Natural killer cell treated with Interleukin-12 subunit alpha and Interleukin-12 subunit beta and Interleukin-15 and Interleukin-18, amount 100 ng/mL, for 72 hours (primary cell): Measurements from ENCODE around the gene AGK. TPM values are rescaled to one million over a fixed set of nuclear protein-coding genes. Genes with fewer than 3 reads are reported as not detected.

ENCODE experiments used
- ATAC-seq, 2 donors: fragments of 150-1000 bp; cut with Tn5 transposase in 1 of 2; sonication (Bioruptor Pico), chemical (Tn5 transposase) in 1 of 2; 2 replicates each; pipeline ENCODE4 v1.10.0; 2021
- DNase-seq: peaks from one replicate; pipeline ENCODE4 v3.0.0; 2022; ENCODE audit warnings: low spot score
- H3K27ac Mint-ChIP-seq, 2 donors: 1 replicate in 1 of 2; 2 replicates in 1 of 2; pipeline ENCODE4 v1.8.0; 2022; ENCODE audit warnings: mixed read lengths in 2 of 2, mild to moderate bottlenecking in 1 of 2, moderate library complexity in 1 of 2
- H3K27me3 Mint-ChIP-seq, 2 donors: 1 replicate in 1 of 2; 2 replicates in 1 of 2; pipeline ENCODE4 v1.8.0; 2022; ENCODE audit warnings: mixed read lengths in 2 of 2
- H3K36me3 Mint-ChIP-seq: one replicate; pipeline ENCODE4 v1.8.0; 2022; ENCODE audit warnings: mixed read lengths
- H3K4me1 Mint-ChIP-seq, 2 donors: 1 replicate in 1 of 2; 2 replicates in 1 of 2; pipeline ENCODE4 v1.8.0; 2022; ENCODE audit warnings: low read depth in 2 of 2, mixed read lengths in 2 of 2, mild to moderate bottlenecking in 1 of 2
- H3K4me3 Mint-ChIP-seq: one replicate; pipeline ENCODE4 v1.8.0; 2022; ENCODE audit warnings: mixed read lengths
- H3K9me3 Mint-ChIP-seq: 2 replicates; pipeline ENCODE4 v1.8.0; 2022; ENCODE audit warnings: mixed read lengths
- total RNA-seq, 2 donors: library from RNA; stranded (reverse); gene quantifications; one replicate each; pipeline ENCODE4 v1.2.3, GENCODE V29; 2022

The AGK gene
- total RNA-seq, 2 donors from 2014 or later = 86.9 to 140 TPM

DNA sequence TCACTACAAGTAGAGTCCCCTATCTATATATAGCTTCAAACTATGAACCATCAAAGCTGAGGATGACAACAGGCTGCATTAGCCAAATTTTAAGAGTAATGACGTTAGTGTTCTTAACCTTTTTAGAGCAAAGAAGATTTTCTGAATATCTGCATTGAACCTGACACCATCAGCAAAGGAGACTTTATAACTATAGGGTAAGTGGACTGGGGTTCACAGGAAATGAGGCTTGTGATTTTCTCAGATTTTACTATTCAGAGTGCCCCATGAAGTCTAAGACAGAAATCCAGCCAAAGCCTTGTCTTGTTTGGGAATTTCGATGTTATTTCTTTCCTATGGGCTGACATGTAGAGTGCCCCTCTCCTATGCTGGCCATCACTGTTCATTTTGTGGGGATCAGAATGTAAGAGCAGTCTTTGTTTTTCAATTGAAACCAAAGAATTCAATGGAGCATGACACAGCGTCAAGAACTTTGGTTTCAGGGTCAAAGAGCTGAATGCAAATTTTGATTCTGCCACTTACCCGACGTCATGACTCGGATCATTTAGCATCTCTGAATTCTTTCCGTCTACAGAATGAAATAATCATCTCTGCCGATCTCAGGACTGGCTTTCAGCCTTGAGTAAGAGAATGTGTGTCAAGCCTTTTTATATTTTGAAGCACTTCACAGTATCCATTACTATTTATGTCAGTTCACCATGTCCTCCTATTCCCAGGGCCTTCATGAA, 98.1 kb downstream of the AGK start:
- no peaks in the 10 kb centered on the region for H3K27me3 Mint-ChIP-seq
- no peaks in the 10 kb centered on the region for H3K9me3 Mint-ChIP-seq
- peak overlapping the region in 1 of 2 donors; percentile 28 for H3K27ac Mint-ChIP-seq
- ATAC-seq (no peak), DNase-seq (no peak)
- no peak overlapping the region for H3K4me3 Mint-ChIP-seq
- peaks cover 1 to 21% of the 10 kb centered on the region in 2 donors for H3K4me1 Mint-ChIP-seq
- H3K36me3 Mint-ChIP-seq = peaks cover 9% of the 10 kb centered on the region

DNA sequence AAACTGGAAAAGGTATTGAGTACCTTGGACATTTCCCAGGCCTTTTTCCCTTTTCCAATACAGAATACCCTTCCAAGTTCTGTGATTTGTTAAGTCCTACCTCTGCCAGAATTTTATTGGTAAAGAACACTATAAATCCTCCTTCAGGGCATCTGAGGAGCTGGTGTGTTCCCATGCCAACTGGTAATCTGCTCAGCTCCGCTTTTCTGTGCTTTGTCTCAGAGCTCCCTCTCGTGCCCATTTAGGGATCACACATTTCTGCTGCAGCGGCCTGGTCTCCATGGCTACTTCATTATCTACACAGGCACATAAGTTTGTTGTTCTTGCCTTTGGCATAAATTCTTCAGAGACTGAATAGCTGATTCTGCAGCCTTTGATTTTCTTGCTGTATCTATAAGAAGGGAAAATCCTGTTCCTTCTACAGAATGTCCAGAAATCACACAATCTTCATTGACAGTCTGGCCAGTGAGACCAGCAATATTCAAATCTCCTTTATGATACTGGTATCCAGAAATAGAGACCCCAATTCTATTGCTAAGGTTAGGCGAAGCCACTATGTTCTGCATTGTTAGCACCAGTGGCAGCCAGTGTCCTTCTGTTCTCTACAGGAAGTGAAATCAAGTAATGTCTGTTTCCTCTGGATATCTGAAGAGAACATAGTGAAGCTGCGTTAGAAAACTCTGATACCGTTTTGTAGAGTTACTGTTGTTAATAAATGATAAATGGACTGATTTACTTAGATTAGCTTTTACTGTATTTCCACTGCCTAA, 98.8 kb downstream of the AGK start:
- ATAC-seq (peak in 1 of 2 donors; percentile 63), DNase-seq (no peak)
- H3K4me1 Mint-ChIP-seq = peaks cover 8 to 27% of the 10 kb centered on the region in 2 donors
- H3K36me3 Mint-ChIP-seq = peaks cover 16% of the 10 kb centered on the region
- H3K4me3 Mint-ChIP-seq = no peak overlapping the region
- no peaks in the 10 kb centered on the region for H3K27me3 Mint-ChIP-seq
- no peaks in the 10 kb centered on the region for H3K9me3 Mint-ChIP-seq
- peak overlapping the region in 1 of 2 donors; percentile 28 for H3K27ac Mint-ChIP-seq

DNA sequence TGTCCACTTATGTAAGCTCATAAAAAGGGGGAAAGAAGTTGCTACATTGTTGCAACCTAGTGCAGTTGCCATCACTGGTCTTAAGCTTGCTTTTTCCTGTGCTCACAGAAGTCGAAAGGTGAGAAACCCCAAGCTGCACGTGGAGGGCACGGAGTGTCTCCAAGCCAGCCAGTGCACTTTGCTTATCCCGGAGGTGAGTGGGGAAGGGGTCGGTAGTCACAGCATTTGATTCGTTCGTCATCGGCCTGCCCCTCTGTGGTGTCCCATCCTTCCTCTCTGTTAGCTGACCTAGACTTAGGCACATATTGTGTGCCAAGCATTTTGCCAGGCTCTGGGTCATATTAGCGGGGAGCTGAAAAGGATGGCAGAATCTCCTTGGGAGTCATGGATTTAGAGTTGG, 100.2 kb downstream of the AGK start:
- Mint-ChIP-seq H3K4me1 (peaks cover 8 to 22% of the 10 kb centered on the region in 2 donors), H3K36me3 (peaks cover 18% of the 10 kb centered on the region), H3K9me3 (no peaks in the 10 kb centered on the region), H3K4me3 (no peak overlapping the region), H3K27ac (peak overlapping the region in 1 of 2 donors; percentile 15), H3K27me3 (no peaks in the 10 kb centered on the region)
- no peak for ATAC-seq
- DNase-seq = no peak

DNA sequence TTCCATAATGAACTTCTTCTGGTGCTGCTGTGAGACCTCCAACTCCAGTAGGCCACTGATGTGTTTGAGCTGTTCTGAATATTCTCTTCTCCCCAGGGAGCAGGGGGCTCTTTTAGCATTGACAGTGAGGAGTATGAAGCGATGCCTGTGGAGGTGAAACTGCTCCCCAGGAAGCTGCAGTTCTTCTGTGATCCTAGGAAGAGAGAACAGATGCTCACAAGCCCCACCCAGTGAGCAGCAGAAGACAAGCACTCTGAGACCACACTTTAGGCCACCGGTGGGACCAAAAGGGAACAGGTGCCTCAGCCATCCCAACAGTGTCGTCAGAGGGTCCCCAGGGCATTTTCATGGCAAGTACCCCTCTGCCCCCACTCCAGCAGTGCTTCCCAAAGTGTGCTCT, 101.5 kb downstream of the AGK start:
- H3K27me3 Mint-ChIP-seq = no peaks in the 10 kb centered on the region
- no peak overlapping the region for H3K27ac Mint-ChIP-seq
- no peaks in the 10 kb centered on the region for H3K9me3 Mint-ChIP-seq
- H3K4me3 Mint-ChIP-seq = no peak overlapping the region
- ATAC-seq = no peak
- H3K4me1 Mint-ChIP-seq = peaks cover 8 to 16% of the 10 kb centered on the region in 2 donors
- DNase-seq = no peak
- peaks cover 18% of the 10 kb centered on the region for H3K36me3 Mint-ChIP-seq

DNA sequence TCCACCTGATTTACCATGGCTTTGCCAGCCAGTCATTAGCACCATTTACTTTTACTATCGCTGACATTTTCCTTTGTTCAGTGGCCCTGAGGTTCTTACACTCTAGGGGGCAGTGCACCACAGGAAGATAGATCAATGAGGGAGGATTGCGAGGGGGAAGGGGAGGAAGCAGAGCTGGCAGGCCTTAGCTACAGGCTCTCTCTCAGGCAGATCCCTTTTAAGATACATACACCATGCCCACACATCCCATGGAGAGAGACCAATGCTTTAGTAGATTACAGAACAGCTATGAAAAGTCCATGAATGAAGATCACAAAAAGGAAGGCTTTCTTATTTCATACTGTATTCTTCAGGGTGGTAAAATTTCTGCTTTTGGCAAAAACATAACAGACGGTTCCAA, 103.3 kb downstream of the AGK start:
- Mint-ChIP-seq H3K4me3 (no peak overlapping the region), H3K4me1 (peaks cover 10 to 17% of the 10 kb centered on the region in 2 donors), H3K27me3 (no peaks in the 10 kb centered on the region), H3K9me3 (no peaks in the 10 kb centered on the region), H3K36me3 (peaks cover 17% of the 10 kb centered on the region), H3K27ac (peak overlapping the region; percentile 60 to 83)
- DNase-seq (no peak), ATAC-seq (peak; percentile 88 to 89)

DNA sequence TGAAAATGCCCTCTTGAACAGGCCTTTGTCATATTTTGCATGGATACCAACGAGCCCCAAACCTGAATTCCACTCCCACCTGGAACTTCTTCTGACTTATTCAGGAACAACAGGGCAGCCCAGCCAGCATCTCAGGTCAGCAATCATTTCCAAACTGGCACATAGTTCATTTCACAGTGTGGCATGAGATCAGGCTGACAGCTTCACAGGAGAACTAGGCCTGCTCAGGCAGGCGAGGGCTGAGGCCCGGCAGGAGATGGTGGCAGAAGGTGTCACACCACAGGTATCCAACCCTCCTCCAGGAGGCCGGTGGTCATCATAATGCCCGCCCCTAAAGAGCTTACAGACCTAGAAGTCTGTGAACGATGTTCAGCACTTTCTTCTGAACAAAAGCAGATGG, 108.3 kb downstream of the AGK start:
- Mint-ChIP-seq H3K4me1 (peaks cover 18 to 19% of the 10 kb centered on the region in 2 donors), H3K27me3 (no peaks in the 10 kb centered on the region), H3K27ac (peak overlapping the region; percentile 64 to 75), H3K4me3 (no peak overlapping the region), H3K36me3 (peaks cover 7% of the 10 kb centered on the region), H3K9me3 (no peaks in the 10 kb centered on the region)
- DNase-seq (no peak), ATAC-seq (no peak)

DNA sequence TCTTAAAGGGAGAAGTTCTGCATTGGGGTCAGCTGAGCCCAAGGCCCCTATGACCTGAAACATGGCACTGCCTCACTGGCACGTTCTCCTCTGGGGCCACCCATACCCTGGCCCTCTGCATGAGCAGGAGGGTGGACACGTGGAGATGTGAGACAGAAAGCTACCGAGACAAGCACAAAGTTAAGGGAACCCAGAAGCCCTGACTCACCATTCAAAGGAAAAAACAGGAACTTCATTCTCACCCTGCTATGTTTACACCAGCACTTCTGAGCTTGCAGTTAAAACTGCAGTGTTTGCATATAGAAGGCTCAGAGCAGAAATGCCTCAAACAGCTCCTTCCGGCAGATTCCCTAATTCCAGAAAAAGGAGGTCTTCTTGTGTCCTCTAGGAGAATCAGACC, 109.0 kb downstream of the AGK start:
- H3K4me3 Mint-ChIP-seq = no peak overlapping the region
- peak overlapping the region; percentile 64 to 75 for H3K27ac Mint-ChIP-seq
- H3K36me3 Mint-ChIP-seq = no peaks in the 10 kb centered on the region
- DNase-seq = no peak
- no peaks in the 10 kb centered on the region for H3K27me3 Mint-ChIP-seq
- no peak for ATAC-seq
- H3K4me1 Mint-ChIP-seq = peaks cover 13 to 14% of the 10 kb centered on the region in 2 donors
- no peaks in the 10 kb centered on the region for H3K9me3 Mint-ChIP-seq

DNA sequence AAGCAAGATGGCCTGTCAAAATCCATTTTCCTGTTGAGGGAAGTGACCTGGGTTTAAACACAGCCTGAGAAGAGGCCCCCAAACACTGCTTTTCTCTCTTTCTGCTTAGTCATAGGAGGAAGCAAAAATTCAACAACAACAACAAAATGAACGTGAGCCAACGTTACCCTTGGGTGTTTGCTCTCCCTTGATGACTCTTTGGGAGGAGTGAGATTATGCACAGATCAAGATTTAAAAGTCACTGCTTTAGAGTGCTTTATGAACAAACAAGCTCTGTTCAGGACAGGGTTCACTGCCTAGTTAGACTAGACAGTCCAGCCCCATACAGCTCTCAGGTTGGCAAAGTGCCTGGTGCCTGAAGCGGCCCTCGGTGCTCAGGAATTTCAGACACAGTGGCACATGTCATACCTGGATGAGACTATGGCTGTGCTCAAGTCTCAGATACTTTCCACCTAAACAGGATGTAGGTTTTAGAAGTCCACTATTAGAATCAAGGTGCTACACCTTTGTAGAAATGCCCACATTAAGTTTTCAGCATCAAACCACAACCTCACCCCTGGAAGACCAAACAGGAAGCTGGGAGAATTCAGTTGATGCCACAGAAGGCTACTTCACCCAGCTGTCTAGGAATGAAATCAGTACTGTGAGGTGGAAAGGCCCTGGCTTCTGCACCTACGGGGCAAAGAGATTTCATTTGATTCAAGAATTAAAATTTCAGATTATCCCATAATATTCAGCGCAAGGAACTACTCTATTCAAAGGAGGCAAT, 112.1 kb downstream of the AGK start:
- Mint-ChIP-seq H3K4me3 (no peak overlapping the region), H3K27ac (peak overlapping the region; percentile 67 to 78), H3K27me3 (no peaks in the 10 kb centered on the region), H3K9me3 (no peaks in the 10 kb centered on the region), H3K36me3 (no peaks in the 10 kb centered on the region), H3K4me1 (peaks cover 21 to 23% of the 10 kb centered on the region in 2 donors)
- ATAC-seq (peak in 1 of 2 donors; percentile 31), DNase-seq (no peak)

DNA sequence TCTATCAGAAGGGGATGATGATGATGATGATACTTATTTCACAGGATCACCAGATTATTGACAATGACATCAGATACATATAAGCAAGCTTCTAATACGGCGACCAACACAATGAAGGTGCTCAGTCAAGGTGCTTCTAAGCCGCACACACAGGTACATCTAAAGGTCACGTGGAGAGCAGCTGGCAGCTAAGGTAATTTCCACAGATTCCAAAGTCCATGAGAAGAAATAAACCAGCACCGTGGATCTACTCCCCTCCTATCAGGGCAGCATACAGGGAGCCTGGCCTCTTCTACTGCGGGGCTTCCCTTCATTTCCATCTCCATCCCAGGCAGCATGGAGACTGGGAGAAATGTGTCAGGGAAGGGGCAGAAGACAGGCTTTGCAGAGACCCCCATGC, 113.2 kb downstream of the AGK start:
- Mint-ChIP-seq H3K27me3 (no peaks in the 10 kb centered on the region), H3K9me3 (no peaks in the 10 kb centered on the region), H3K27ac (peak overlapping the region; percentile 67 to 78), H3K4me1 (peaks cover 26 to 27% of the 10 kb centered on the region in 2 donors), H3K36me3 (no peaks in the 10 kb centered on the region), H3K4me3 (no peak overlapping the region)
- ATAC-seq (no peak), DNase-seq (no peak)

DNA sequence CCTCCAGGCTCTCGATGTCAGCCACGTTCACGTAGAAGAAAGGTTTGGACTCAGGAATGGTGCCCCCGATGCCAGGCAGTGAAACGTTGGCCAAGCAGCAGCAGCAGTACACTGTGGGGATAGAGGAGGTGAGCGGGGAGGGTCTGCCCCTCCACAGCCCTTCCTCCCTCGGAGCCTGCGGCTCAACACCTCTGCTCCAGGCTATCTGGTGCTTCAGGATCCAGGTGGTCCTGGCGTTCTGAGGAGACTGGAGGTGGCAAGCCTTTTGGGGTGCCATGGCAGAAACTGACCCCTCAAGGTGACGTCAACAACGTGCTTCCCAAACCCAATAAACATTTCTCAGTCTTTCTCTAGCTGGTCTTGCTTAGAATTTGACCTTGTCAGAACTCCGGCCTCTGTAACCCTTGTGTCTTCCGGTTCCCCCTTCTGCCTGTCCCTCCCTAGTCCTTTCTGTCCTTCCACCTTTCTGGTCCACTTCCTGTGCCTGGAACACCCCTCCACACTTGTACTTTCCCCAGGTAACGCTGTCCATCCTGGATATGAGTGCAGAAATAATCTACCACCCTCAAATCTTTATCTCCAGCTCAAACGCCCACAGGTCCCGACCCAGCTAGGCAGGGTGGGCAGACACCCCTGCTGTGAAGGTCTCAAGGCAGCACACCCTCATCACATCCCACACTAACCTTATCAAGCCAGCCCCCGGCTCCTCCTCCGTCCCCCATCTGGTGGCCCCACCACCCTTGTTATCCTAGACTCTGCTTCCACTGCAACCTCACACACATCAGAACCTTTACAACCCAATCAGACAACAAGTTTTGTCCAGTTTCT, 114.2 kb downstream of the AGK start:
- Mint-ChIP-seq H3K4me3 (no peak overlapping the region), H3K9me3 (no peaks in the 10 kb centered on the region), H3K27ac (peak overlapping the region; percentile 12 to 64), H3K36me3 (no peaks in the 10 kb centered on the region), H3K27me3 (no peaks in the 10 kb centered on the region), H3K4me1 (peaks cover 20 to 26% of the 10 kb centered on the region in 2 donors)
- DNase-seq (no peak), ATAC-seq (no peak)

DNA sequence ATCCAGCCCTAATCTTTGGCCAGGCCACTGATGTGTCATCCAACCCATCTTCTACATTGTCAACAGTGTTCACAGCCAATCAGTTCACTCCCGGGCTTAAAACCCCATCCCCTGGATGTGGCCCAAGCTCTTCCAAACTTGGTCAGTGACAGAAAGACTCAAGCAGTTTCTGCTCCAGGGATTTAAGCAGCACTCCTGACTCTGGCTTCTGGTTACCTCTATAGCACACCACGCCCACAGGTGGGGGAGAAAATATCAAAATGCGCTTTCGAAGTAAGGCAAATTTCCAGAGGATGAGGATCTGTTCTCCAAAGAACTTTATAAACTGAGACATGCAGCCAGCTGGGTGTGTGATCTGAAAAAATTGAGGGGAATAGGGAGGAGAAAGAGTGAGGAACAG, 114.9 kb downstream of the AGK start:
- Mint-ChIP-seq H3K36me3 (no peaks in the 10 kb centered on the region), H3K27ac (peak overlapping the region; percentile 12 to 64), H3K4me1 (peaks cover 16 to 26% of the 10 kb centered on the region in 2 donors), H3K9me3 (no peaks in the 10 kb centered on the region), H3K27me3 (no peaks in the 10 kb centered on the region), H3K4me3 (no peak overlapping the region)
- ATAC-seq (no peak), DNase-seq (no peak)

DNA sequence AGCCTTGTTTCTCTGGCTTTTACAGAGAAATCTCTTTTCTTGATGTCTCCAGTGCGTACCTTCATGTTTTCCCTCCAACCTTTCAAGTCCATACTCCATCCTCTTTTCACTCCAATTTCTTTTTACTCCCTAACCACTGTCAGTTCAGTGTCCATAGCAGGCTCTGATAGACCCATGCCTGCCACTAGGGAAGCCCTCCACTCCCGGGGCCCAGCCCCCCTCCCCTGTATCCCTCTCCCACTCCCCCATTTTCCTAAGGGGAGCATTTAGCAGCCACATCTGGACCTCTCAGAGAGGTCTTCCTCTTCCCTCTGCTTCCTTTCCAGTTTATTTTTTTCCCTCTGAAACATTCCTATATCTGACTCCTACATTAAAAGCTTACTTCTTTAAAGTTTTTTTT, 117.6 kb downstream of the AGK start:
- peak overlapping the region; percentile 12 for H3K27ac Mint-ChIP-seq
- peaks cover 34 to 36% of the 10 kb centered on the region in 2 donors for H3K4me1 Mint-ChIP-seq
- ATAC-seq (no peak), DNase-seq (no peak)
- peaks cover 3% of the 10 kb centered on the region for H3K9me3 Mint-ChIP-seq
- H3K27me3 Mint-ChIP-seq = no peaks in the 10 kb centered on the region
- H3K4me3 Mint-ChIP-seq = no peak overlapping the region
- H3K36me3 Mint-ChIP-seq = peaks cover 18% of the 10 kb centered on the region
